ENCODE measurements around the gene CFAP410. TPM values are rescaled to one million over a fixed set of nuclear protein-coding genes. Genes with fewer than 3 reads are reported as not detected.

CFAP410 gene
- total RNA-seq, 1 donor: 9.5 TPM

- no peak for DNase-seq (ENCODE audit: low read depth)
- TF ChIP-seq CTCF (IDR thresholded peaks at IDR 0.05; ENCODE audit: insufficient read depth, low read depth, low read length): no peak
- H3K4me3 ChIP-seq (ENCODE audit: low read depth, low read length): no peak overlapping the region
These were observed 45.5 kb downstream of the CFAP410 start for GRCh38 chr21:44293551-44294231.

GRCh38 chr21:44292812-44293195 is 46.4 kb downstream of the CFAP410 start:
- DNase-seq (ENCODE audit: low read depth): no peak
- no peak for TF ChIP-seq CTCF (IDR thresholded peaks at IDR 0.05; ENCODE audit: insufficient read depth, low read depth, low read length)

GRCh38 chr21:44291936-44292811 is 47.0 kb downstream of the CFAP410 start:
- H3K4me3 ChIP-seq (ENCODE audit: low read depth, low read length): no peak overlapping the region
- no peak for TF ChIP-seq CTCF (IDR thresholded peaks at IDR 0.05; ENCODE audit: insufficient read depth, low read depth, low read length)
- no peak for DNase-seq (ENCODE audit: low read depth)

More at GRCh38 chr21:44292812-44293195, 46.4 kb downstream of the CFAP410 start:
- H3K4me3 ChIP-seq (ENCODE audit: low read depth, low read length): no peak overlapping the region

GRCh38 chr21:44291078-44291935 is 47.9 kb downstream of the CFAP410 start:
- TF ChIP-seq CTCF (IDR thresholded peaks at IDR 0.05; ENCODE audit: insufficient read depth, low read depth, low read length): no peak
- H3K4me3 ChIP-seq (ENCODE audit: low read depth, low read length): no peak overlapping the region

GRCh38 chr21:44290327-44291077 is 48.7 kb downstream of the CFAP410 start:
- TF ChIP-seq CTCF (IDR thresholded peaks at IDR 0.05; ENCODE audit: insufficient read depth, low read depth, low read length): no peak
- no peak for DNase-seq (ENCODE audit: low read depth)
- no peak overlapping the region for H3K4me3 ChIP-seq (ENCODE audit: low read depth, low read length)

More at GRCh38 chr21:44291078-44291935, 47.9 kb downstream of the CFAP410 start:
- no peak for DNase-seq (ENCODE audit: low read depth)

Data from fibroblast of villous mesenchyme (primary cell).